T-helper 2 cell (primary cell): Measurements from ENCODE around the gene ARL15.

Source experiments
- DNase-seq, 5 experiments: peaks; one replicate each; pipeline versions ENCODE4 v3.0.0 to v3.0.0-alpha.2; 2012 to 2022

ARL15 gene

GRCh38 chr5:53927668-53928247 is 382.6 kb downstream of the ARL15 start:
- DNase-seq = no peak

GRCh38 chr5:53926026-53926425 is 384.3 kb downstream of the ARL15 start:
- DNase-seq = no peak

- no peak for DNase-seq
Measured at GRCh38 chr5:53924392-53924791, 386.0 kb downstream of the ARL15 start.

- DNase-seq = no peak
Measured at GRCh38 chr5:53923961-53924360, 386.4 kb downstream of the ARL15 start.

GRCh38 chr5:53922508-53923498 is 387.6 kb downstream of the ARL15 start:
- DNase-seq = no peak

- DNase-seq = no peak
Measured at GRCh38 chr5:53917826-53918225, 392.5 kb downstream of the ARL15 start.

- DNase-seq = no peak
Measured at GRCh38 chr5:53917095-53917494, 393.3 kb downstream of the ARL15 start.

- DNase-seq = no peak
Measured at GRCh38 chr5:53915120-53915519, 395.3 kb downstream of the ARL15 start.

- DNase-seq = no peak
Measured at GRCh38 chr5:53913941-53914340, 396.4 kb downstream of the ARL15 start.

- no peak for DNase-seq
Measured at GRCh38 chr5:53908757-53909156, 401.6 kb downstream of the ARL15 start.

GRCh38 chr5:53907827-53908226 is 402.5 kb downstream of the ARL15 start:
- DNase-seq = no peak

- no peak for DNase-seq
Measured at GRCh38 chr5:53906736-53907135, 403.6 kb downstream of the ARL15 start.

GRCh38 chr5:53902296-53902907 is 408.0 kb downstream of the ARL15 start:
- DNase-seq = no peak

- DNase-seq = no peak
Measured at GRCh38 chr5:53900677-53901076, 409.7 kb downstream of the ARL15 start.

- DNase-seq = no peak
Measured at GRCh38 chr5:53895091-53895683, 415.2 kb downstream of the ARL15 start.

GRCh38 chr5:53893626-53894025 is 416.7 kb downstream of the ARL15 start:
- no peak for DNase-seq

GRCh38 chr5:53892224-53892623 is 418.1 kb downstream of the ARL15 start:
- DNase-seq = no peak

GRCh38 chr5:53891159-53891558 is 419.2 kb downstream of the ARL15 start:
- DNase-seq = no peak

GRCh38 chr5:53890490-53890889 is 419.9 kb downstream of the ARL15 start:
- DNase-seq = no peak

- DNase-seq = no peak
Measured at GRCh38 chr5:53884844-53885243, 425.5 kb downstream of the ARL15 start.

- peak in 1 of 5 experiments; percentile 5 for DNase-seq
Measured at GRCh38 chr5:53884417-53884816, 426.0 kb downstream of the ARL15 start.

GRCh38 chr5:53882676-53883031 is 427.7 kb downstream of the ARL15 start:
- DNase-seq = no peak

GRCh38 chr5:53882006-53882675 is 428.2 kb downstream of the ARL15 start:
- DNase-seq = no peak
